CD4-positive, alpha-beta T cell treated with Interleukin-6 at 100 ng/mL for 8 hours (primary cell): ENCODE results near the gene VIL1.

ENCODE experiments used
- DNase-seq: peaks from one replicate; pipeline ENCODE4 v3.0.0-alpha.2; 2020; ENCODE audit warnings: mixed read lengths, low spot score

The VIL1 gene

GRCh38 chr2:218395090-218395444 is 23.9 kb upstream of the VIL1 start:
- no peak for DNase-seq

- no peak for DNase-seq
Observed at GRCh38 chr2:218395456-218395825, 23.5 kb upstream of the VIL1 start.

GRCh38 chr2:218395826-218396687 is 22.9 kb upstream of the VIL1 start:
- DNase-seq: peak; percentile 95

GRCh38 chr2:218396688-218397462 is 22.0 kb upstream of the VIL1 start:
- peak; percentile 82 for DNase-seq

GRCh38 chr2:218397463-218397819 is 21.5 kb upstream of the VIL1 start:
- no peak for DNase-seq

- peak; percentile 48 for DNase-seq
Observed at GRCh38 chr2:218397820-218398436, 21.0 kb upstream of the VIL1 start.

- DNase-seq: peak; percentile 70
Observed at GRCh38 chr2:218398437-218399390, 20.2 kb upstream of the VIL1 start.

GRCh38 chr2:218399391-218400166 is 19.3 kb upstream of the VIL1 start, which contains the start of gene CTDSP1:
TSS of gene CTDSP1 (plus strand) at chr2:218399868. CDS start at chr2:218400091, 223 bp downstream.
- peak; percentile 92 for DNase-seq

GRCh38 chr2:218400167-218400929 is 18.6 kb upstream of the VIL1 start:
- DNase-seq: peak; percentile 33

GRCh38 chr2:218400930-218401881 is 17.7 kb upstream of the VIL1 start:
- DNase-seq: no peak

GRCh38 chr2:218401890-218402289 is 17.0 kb upstream of the VIL1 start:
- DNase-seq: no peak

GRCh38 chr2:218402491-218402901 is 16.4 kb upstream of the VIL1 start:
- no peak for DNase-seq

GRCh38 chr2:218402911-218403411 is 16.0 kb upstream of the VIL1 start:
- DNase-seq: no peak

- no peak for DNase-seq
Observed at GRCh38 chr2:218403810-218404209, 15.1 kb upstream of the VIL1 start.

GRCh38 chr2:218404351-218405085 is 14.4 kb upstream of the VIL1 start:
- DNase-seq: no peak

- DNase-seq: no peak
Observed at GRCh38 chr2:218405086-218405745, 13.7 kb upstream of the VIL1 start.

GRCh38 chr2:218405746-218406208 is 13.1 kb upstream of the VIL1 start:
- DNase-seq: no peak
